DMS 273 treated with DMSO at 0.1 percent for 48 hours (cell line): ENCODE measurements around the gene OBSL1.
A peak's percentile ranks its signal among the peaks of the same experiment; 100 is the strongest.

Source experiments
- DNase-seq: peaks from one replicate; lab custom pipeline; 2025; lab: John Stamatoyannopoulos, UW

OBSL1 gene

GRCh38 chr2:219548990-219549389 is 22.3 kb downstream of the OBSL1 start:
- no peak for DNase-seq

GRCh38 chr2:219547621-219548020 is 23.7 kb downstream of the OBSL1 start:
- no peak for DNase-seq

GRCh38 chr2:219545943-219546352 is 25.4 kb downstream of the OBSL1 start:
- no peak for DNase-seq

GRCh38 chr2:219545295-219545942 is 25.9 kb downstream of the OBSL1 start:
- no peak for DNase-seq

GRCh38 chr2:219544567-219544966 is 26.8 kb downstream of the OBSL1 start:
- DNase-seq = no peak

- DNase-seq = peak; percentile 91
Measured at GRCh38 chr2:219543596-219544358, 27.6 kb downstream of the OBSL1 start, which contains the start of the genes CHPF and TMEM198. Gene CHPF, minus strand, starts transcription at chr2:219543809. Its CDS starts 271 bp downstream, at chr2:219543538. Gene TMEM198, plus strand, starts transcription at chr2:219544028. Its CDS starts 700 bp downstream, at chr2:219544728.

- DNase-seq = no peak
Measured at GRCh38 chr2:219542931-219543595, 28.3 kb downstream of the OBSL1 start.

- DNase-seq = peak; percentile 15
Measured at GRCh38 chr2:219541611-219542180, 29.6 kb downstream of the OBSL1 start.

GRCh38 chr2:219540784-219541504 is 30.4 kb downstream of the OBSL1 start:
- no peak for DNase-seq

GRCh38 chr2:219539926-219540678 is 31.2 kb downstream of the OBSL1 start:
- no peak for DNase-seq

GRCh38 chr2:219538956-219539788 is 32.2 kb downstream of the OBSL1 start:
- no peak for DNase-seq

- DNase-seq = no peak
Measured at GRCh38 chr2:219538504-219538951, 32.8 kb downstream of the OBSL1 start.

GRCh38 chr2:219537657-219538488 is 33.5 kb downstream of the OBSL1 start:
- no peak for DNase-seq

- no peak for DNase-seq
Measured at GRCh38 chr2:219536967-219537366, 34.4 kb downstream of the OBSL1 start.

GRCh38 chr2:219536425-219536824 is 34.9 kb downstream of the OBSL1 start:
- DNase-seq = no peak

- DNase-seq = no peak
Measured at GRCh38 chr2:219533930-219534661, 37.2 kb downstream of the OBSL1 start.

GRCh38 chr2:219532378-219532649 is 39.0 kb downstream of the OBSL1 start:
- DNase-seq = no peak

- DNase-seq = no peak
Measured at GRCh38 chr2:219531639-219532377, 39.5 kb downstream of the OBSL1 start.
